ENCODE data around the gene ANKMY1. TPM values are rescaled to one million over a fixed set of nuclear protein-coding genes. Genes with fewer than 3 reads are reported as not detected.

Gene ANKMY1
- total and polyA plus RNA-seq, 3 experiments from 2014 or later = 15.8 to 27.9 (median 22.4) TPM

- Mint-ChIP-seq H3K36me3 (peaks cover 0 to 84% (median 0%) of the 10 kb centered on the region in 3 donors), H3K4me3 (no peak overlapping the region), H3K27ac (no peak overlapping the region), H3K9me3 (no peaks in the 10 kb centered on the region), H3K27me3 (no peaks in the 10 kb centered on the region), H3K4me1 (peaks cover 0 to 4% (median 3%) of the 10 kb centered on the region in 3 donors)
- Histone ChIP-seq H3K9me3 (ENCODE audit: low read length) (no peaks in the 10 kb centered on the region), H3K4me1 (ENCODE audit: insufficient read depth, low read length) (no peaks in the 10 kb centered on the region), H3K36me3 (ENCODE audit: insufficient read depth, low read length) (peaks cover 3% of the 10 kb centered on the region), H3K4me3 (ENCODE audit: low read length) (no peak overlapping the region), H3K27me3 (ENCODE audit: insufficient read depth, low read length, poor library complexity, severe bottlenecking) (no peaks in the 10 kb centered on the region), H3K27ac (ENCODE audit: low read depth, low read length) (no peak overlapping the region)
- ChIA-PET CTCF (interaction anchor here (1.4 to 1.5 kb wide), 2 partner anchors 25 to 83 kb away, joined by 4 read pairs; no protein-coding TSS in a partner anchor), POLR2A (no interaction called here)
- DNase-seq = peak in 1 of 5 donors; percentile 41
These were observed 39.2 kb upstream of the ANKMY1 start for GRCh38 chr2:240597054-240597418.

GRCh38 chr2:240596491-240596931 is 38.7 kb upstream of the ANKMY1 start:
- Mint-ChIP-seq H3K4me1 (peaks cover 0 to 4% (median 4%) of the 10 kb centered on the region in 3 donors), H3K36me3 (peaks cover 0 to 84% (median 0%) of the 10 kb centered on the region in 3 donors), H3K9me3 (no peaks in the 10 kb centered on the region), H3K27ac (peak overlapping the region in 1 of 8 donors; percentile 38), H3K4me3 (no peak overlapping the region), H3K27me3 (no peaks in the 10 kb centered on the region)
- H3K9me3 ChIP-seq (ENCODE audit: low read length) = no peaks in the 10 kb centered on the region
- no peaks in the 10 kb centered on the region for H3K27me3 ChIP-seq (ENCODE audit: insufficient read depth, low read length, poor library complexity, severe bottlenecking)
- no peaks in the 10 kb centered on the region for H3K4me1 ChIP-seq (ENCODE audit: insufficient read depth, low read length)
- H3K27ac ChIP-seq (ENCODE audit: low read depth, low read length) = no peak overlapping the region
- peak in 1 of 5 donors; percentile 40 for DNase-seq
- CTCF ChIA-PET = interaction anchor here (1.4 to 1.5 kb wide), 2 partner anchors 26 to 82 kb away, joined by 4 read pairs; no protein-coding TSS in a partner anchor
- H3K36me3 ChIP-seq (ENCODE audit: insufficient read depth, low read length) = peaks cover 3% of the 10 kb centered on the region
- POLR2A ChIA-PET = no interaction called here
- no peak overlapping the region for H3K4me3 ChIP-seq (ENCODE audit: low read length)

GRCh38 chr2:240596080-240596460 is 38.3 kb upstream of the ANKMY1 start:
- peaks cover 0 to 84% (median 0%) of the 10 kb centered on the region in 3 donors for H3K36me3 Mint-ChIP-seq
- Histone ChIP-seq H3K36me3 (ENCODE audit: insufficient read depth, low read length) (peaks cover 7% of the 10 kb centered on the region), H3K27me3 (ENCODE audit: insufficient read depth, low read length, poor library complexity, severe bottlenecking) (no peaks in the 10 kb centered on the region), H3K27ac (ENCODE audit: low read depth, low read length) (no peak overlapping the region), H3K4me1 (ENCODE audit: insufficient read depth, low read length) (no peaks in the 10 kb centered on the region), H3K4me3 (ENCODE audit: low read length) (no peak overlapping the region), H3K9me3 (ENCODE audit: low read length) (no peaks in the 10 kb centered on the region)
- H3K27ac Mint-ChIP-seq = peak overlapping the region in 2 of 8 donors; percentile 27 to 38
- CTCF ChIA-PET = interaction anchor here (1.4 to 1.5 kb wide), 2 partner anchors 26 to 82 kb away, joined by 4 read pairs; no protein-coding TSS in a partner anchor
- H3K4me1 Mint-ChIP-seq = peaks cover 2 to 8% (median 4%) of the 10 kb centered on the region in 3 donors
- no peak for DNase-seq
- POLR2A ChIA-PET = no interaction called here
- no peaks in the 10 kb centered on the region for H3K27me3 Mint-ChIP-seq
- H3K4me3 Mint-ChIP-seq = no peak overlapping the region
- H3K9me3 Mint-ChIP-seq = no peaks in the 10 kb centered on the region

GRCh38 chr2:240595381-240596079 is 37.7 kb upstream of the ANKMY1 start:
- Mint-ChIP-seq H3K27ac (peak overlapping the region in 2 of 8 donors; percentile 27 to 38), H3K36me3 (peaks cover 0 to 87% (median 0%) of the 10 kb centered on the region in 3 donors), H3K4me3 (peak overlapping the region in 1 of 7 donors; percentile 34), H3K27me3 (no peaks in the 10 kb centered on the region), H3K9me3 (no peaks in the 10 kb centered on the region), H3K4me1 (peaks cover 2 to 8% (median 4%) of the 10 kb centered on the region in 3 donors)
- H3K27ac ChIP-seq (ENCODE audit: low read depth, low read length) = no peak overlapping the region
- no peaks in the 10 kb centered on the region for H3K27me3 ChIP-seq (ENCODE audit: insufficient read depth, low read length, poor library complexity, severe bottlenecking)
- POLR2A ChIA-PET = no interaction called here
- no peak overlapping the region for H3K4me3 ChIP-seq (ENCODE audit: low read length)
- peak in 3 of 5 donors; percentile 13 to 46 (median 37) for DNase-seq
- peaks cover 9% of the 10 kb centered on the region for H3K36me3 ChIP-seq (ENCODE audit: insufficient read depth, low read length)
- H3K4me1 ChIP-seq (ENCODE audit: insufficient read depth, low read length) = no peaks in the 10 kb centered on the region
- H3K9me3 ChIP-seq (ENCODE audit: low read length) = no peaks in the 10 kb centered on the region
- CTCF ChIA-PET = interaction anchor here (1.4 to 1.5 kb wide), 2 partner anchors 27 to 81 kb away, joined by 4 read pairs; no protein-coding TSS in a partner anchor

- peak in 1 of 5 donors; percentile 44 for DNase-seq
- peaks cover 9% of the 10 kb centered on the region for H3K36me3 ChIP-seq (ENCODE audit: insufficient read depth, low read length)
- peak overlapping the region in 2 of 8 donors; percentile 32 to 70 for H3K27ac Mint-ChIP-seq
- POLR2A ChIA-PET = no interaction called here
- CTCF ChIA-PET = interaction anchor here (1.1 to 1.5 kb wide), 3 partner anchors 15 to 29 kb away, joined by 3 to 7 read pairs (median 3); no protein-coding TSS in a partner anchor
- no peaks in the 10 kb centered on the region for H3K27me3 ChIP-seq (ENCODE audit: insufficient read depth, low read length, poor library complexity, severe bottlenecking)
- H3K9me3 ChIP-seq (ENCODE audit: low read length) = no peaks in the 10 kb centered on the region
- H3K4me3 ChIP-seq (ENCODE audit: low read length) = no peak overlapping the region
- H3K4me1 ChIP-seq (ENCODE audit: insufficient read depth, low read length) = no peaks in the 10 kb centered on the region
- H3K36me3 Mint-ChIP-seq = peaks cover 0 to 87% (median 0%) of the 10 kb centered on the region in 3 donors
- H3K27ac ChIP-seq (ENCODE audit: low read depth, low read length) = no peak overlapping the region
- H3K27me3 Mint-ChIP-seq = no peaks in the 10 kb centered on the region
- peaks cover 2 to 14% (median 4%) of the 10 kb centered on the region in 3 donors for H3K4me1 Mint-ChIP-seq
- no peak overlapping the region for H3K4me3 Mint-ChIP-seq
- no peaks in the 10 kb centered on the region for H3K9me3 Mint-ChIP-seq
These were observed 37.0 kb upstream of the ANKMY1 start for GRCh38 chr2:240594511-240595380.

- DNase-seq = peak in 1 of 5 donors; percentile 38
- Histone ChIP-seq H3K27me3 (ENCODE audit: insufficient read depth, low read length, poor library complexity, severe bottlenecking) (no peaks in the 10 kb centered on the region), H3K27ac (ENCODE audit: low read depth, low read length) (no peak overlapping the region), H3K36me3 (ENCODE audit: insufficient read depth, low read length) (peaks cover 9% of the 10 kb centered on the region), H3K9me3 (ENCODE audit: low read length) (no peaks in the 10 kb centered on the region), H3K4me1 (ENCODE audit: insufficient read depth, low read length) (peaks cover 2% of the 10 kb centered on the region), H3K4me3 (ENCODE audit: low read length) (no peak overlapping the region)
- H3K9me3 Mint-ChIP-seq = no peaks in the 10 kb centered on the region
- no peak overlapping the region for H3K4me3 Mint-ChIP-seq
- CTCF ChIA-PET = interaction anchor here (1.1 to 1.5 kb wide), 3 partner anchors 14 to 28 kb away, joined by 3 to 7 read pairs (median 3); no protein-coding TSS in a partner anchor
- H3K36me3 Mint-ChIP-seq = peaks cover 0 to 86% (median 0%) of the 10 kb centered on the region in 3 donors
- POLR2A ChIA-PET = no interaction called here
- H3K4me1 Mint-ChIP-seq = peaks cover 6 to 20% (median 8%) of the 10 kb centered on the region in 3 donors
- H3K27me3 Mint-ChIP-seq = no peaks in the 10 kb centered on the region
- peak overlapping the region in 1 of 8 donors; percentile 10 for H3K27ac Mint-ChIP-seq
These were observed 36.1 kb upstream of the ANKMY1 start for GRCh38 chr2:240593703-240594451.

- DNase-seq = peak in 1 of 5 donors; percentile 15
- Histone ChIP-seq H3K36me3 (ENCODE audit: insufficient read depth, low read length) (peaks cover 9% of the 10 kb centered on the region), H3K27ac (ENCODE audit: low read depth, low read length) (no peak overlapping the region), H3K9me3 (ENCODE audit: low read length) (no peaks in the 10 kb centered on the region), H3K4me1 (ENCODE audit: insufficient read depth, low read length) (peaks cover 9% of the 10 kb centered on the region), H3K4me3 (ENCODE audit: low read length) (no peak overlapping the region), H3K27me3 (ENCODE audit: insufficient read depth, low read length, poor library complexity, severe bottlenecking) (no peaks in the 10 kb centered on the region)
- Mint-ChIP-seq H3K36me3 (peaks cover 0 to 86% (median 0%) of the 10 kb centered on the region in 3 donors), H3K9me3 (no peaks in the 10 kb centered on the region), H3K4me3 (no peak overlapping the region), H3K27ac (peak overlapping the region in 1 of 8 donors; percentile 10), H3K27me3 (peaks cover 0 to 2% of the 10 kb centered on the region in 2 donors), H3K4me1 (peaks cover 13 to 27% (median 15%) of the 10 kb centered on the region in 3 donors)
- ChIA-PET POLR2A (no interaction called here), CTCF (interaction anchor here (1.5 kb wide), 1 partner anchor 13 kb away, joined by 7 read pairs; no protein-coding TSS in a partner anchor)
These were observed 35.4 kb upstream of the ANKMY1 start for GRCh38 chr2:240593026-240593702.

Data from CD8-positive, alpha-beta memory T cell (primary cell).